RWPE2 (cell line): ENCODE results near the gene CLASP1.
"Not testable (repeated sequence)": the region's sequence is repeated elsewhere in the genome, so short reads cannot be mapped to it uniquely, and the experiment has no call there.

Source experiments
- ATAC-seq: fragments of 200-7000 bp; cut with Tn5 transposase; 3 replicates; pipeline ENCODE4 v1.9.1; 2021; ENCODE audit warnings: low read depth
- DNase-seq: peaks from one replicate; pipeline ENCODE4 v3.0.0-alpha.2; 2020; ENCODE audit warnings: low spot score
- H3K27ac ChIP-seq: fragments of 450-650 bp; 2 replicates; pipeline ENCODE4 v1.5.1; 2017; ENCODE audit warnings: mild to moderate bottlenecking; ENCODE audit not compliant: poor library complexity, severe bottlenecking
- H3K27me3 ChIP-seq: fragments of 250-450 bp; sonication (Bioruptor Pico); 2 replicates; pipeline ENCODE4 v1.5.1; 2021; ENCODE audit warnings: mild to moderate bottlenecking, moderate library complexity; ENCODE audit not compliant: insufficient read depth, poor library complexity, severe bottlenecking
- H3K36me3 ChIP-seq: fragments of 250-450 bp; sonication (Bioruptor Pico); 2 replicates; pipeline ENCODE4 v1.5.1; 2020; ENCODE audit warnings: low read depth, mild to moderate bottlenecking, moderate library complexity
- H3K4me1 ChIP-seq: fragments of 250-450 bp; sonication (Bioruptor Pico); 2 replicates; pipeline ENCODE4 v1.5.1; 2021; ENCODE audit warnings: mild to moderate bottlenecking, moderate library complexity; ENCODE audit not compliant: insufficient read depth, poor library complexity, severe bottlenecking
- H3K4me3 ChIP-seq: fragments of 250-450 bp; sonication (Bioruptor Pico); 2 replicates; pipeline ENCODE4 v1.5.1; 2021; ENCODE audit warnings: mild to moderate bottlenecking, moderate library complexity; ENCODE audit not compliant: severe bottlenecking
- H3K9me3 ChIP-seq: fragments of 250-450 bp; sonication (Bioruptor Pico); 2 replicates; pipeline ENCODE4 v1.5.1; 2021; ENCODE audit warnings: mild to moderate bottlenecking, moderate library complexity; ENCODE audit not compliant: severe bottlenecking
- CTCF ChIP-seq: fragments of 450-650 bp; IDR thresholded peaks from one replicate; pipeline ENCODE4 v1.5.1; 2017; ENCODE audit warnings: mild to moderate bottlenecking, moderate library complexity; ENCODE audit not compliant: poor library complexity, severe bottlenecking

Gene CLASP1

GRCh38 chr2:121664086-121664485 is 14.8 kb upstream of the CLASP1 start:
- Histone ChIP-seq H3K27me3 (no peaks in the 10 kb centered on the region), H3K9me3 (no peaks in the 10 kb centered on the region), H3K27ac (peak overlapping the region; percentile 64), H3K36me3 (no peaks in the 10 kb centered on the region), H3K4me1 (peaks cover 31% of the 10 kb centered on the region), H3K4me3 (no peak overlapping the region)
- no peak for TF ChIP-seq CTCF
- DNase-seq (no peak), ATAC-seq (peak; percentile 89)

- no peaks in the 10 kb centered on the region for H3K27me3 ChIP-seq
- ATAC-seq = no peak
- H3K27ac ChIP-seq = peak overlapping the region; percentile 64
- H3K9me3 ChIP-seq = no peaks in the 10 kb centered on the region
- no peak for DNase-seq
- no peak for TF ChIP-seq CTCF
- H3K4me3 ChIP-seq = no peak overlapping the region
- H3K4me1 ChIP-seq = peaks cover 31% of the 10 kb centered on the region
- no peaks in the 10 kb centered on the region for H3K36me3 ChIP-seq
Observed at GRCh38 chr2:121663434-121663833, 14.2 kb upstream of the CLASP1 start.

- no peak overlapping the region for H3K4me3 ChIP-seq
- H3K9me3 ChIP-seq = no peaks in the 10 kb centered on the region
- no peak for ATAC-seq
- peaks cover 31% of the 10 kb centered on the region for H3K4me1 ChIP-seq
- no peak for DNase-seq
- H3K36me3 ChIP-seq = no peaks in the 10 kb centered on the region
- H3K27ac ChIP-seq = no peak overlapping the region
- H3K27me3 ChIP-seq = no peaks in the 10 kb centered on the region
- TF ChIP-seq CTCF = no peak
Observed at GRCh38 chr2:121662656-121663055, 13.4 kb upstream of the CLASP1 start.

GRCh38 chr2:121659933-121660332 is 10.7 kb upstream of the CLASP1 start:
- Histone ChIP-seq H3K27ac (no peak overlapping the region), H3K4me1 (peaks cover 16% of the 10 kb centered on the region), H3K27me3 (no peaks in the 10 kb centered on the region), H3K4me3 (no peak overlapping the region), H3K36me3 (no peaks in the 10 kb centered on the region), H3K9me3 (no peaks in the 10 kb centered on the region)
- no peak for DNase-seq
- no peak for ATAC-seq
- TF ChIP-seq CTCF = no peak

- H3K4me1 ChIP-seq, ATAC-seq, H3K27me3 ChIP-seq, H3K4me3 ChIP-seq, H3K9me3 ChIP-seq, H3K36me3 ChIP-seq, DNase-seq, H3K27ac ChIP-seq: not testable (repeated sequence)
Observed at GRCh38 chr2:121658393-121658792, 9.1 kb upstream of the CLASP1 start.
